Neural cell (in vitro differentiated cells): ENCODE measurements around the gene TSPAN18. TPM values are rescaled to one million over a fixed set of nuclear protein-coding genes. Genes with fewer than 3 reads are reported as not detected.

Experiments used
- H2AFZ ChIP-seq: fragments of 200-600, 300-800 bp; sonication (generic), shearing (Covaris generic); 2 replicates; pipeline ENCODE4 v1.6.0; 2014; ENCODE audit warnings: low read depth, mild to moderate bottlenecking, antibody characterized with exemption, low read length, moderate library complexity
- H3F3A ChIP-seq: fragments of 200-600 bp; shearing (Covaris generic); 2 replicates; pipeline ENCODE4 v1.6.1; 2016; ENCODE audit warnings: mild to moderate bottlenecking, moderate library complexity, mixed read lengths, antibody characterized with exemption, low read length; ENCODE audit not compliant: insufficient read depth, poor library complexity, severe bottlenecking
- H3K27ac ChIP-seq: fragments of 200-600, 300-800 bp; sonication (generic), shearing (Covaris generic); 2 replicates; pipeline ENCODE4 v1.5.1; 2014; ENCODE audit warnings: mild to moderate bottlenecking, low read length, moderate library complexity
- H3K27me3 ChIP-seq: fragments of 300-800, 200-600 bp; sonication (generic), shearing (Covaris generic); 2 replicates; pipeline ENCODE4 v1.6.0; 2014; ENCODE audit warnings: mild to moderate bottlenecking, low read depth, low read length, moderate library complexity; ENCODE audit not compliant: insufficient read depth
- H3K36me3 ChIP-seq: fragments of 300-800, 200-600 bp; sonication (generic), shearing (Covaris generic); 2 replicates; pipeline ENCODE4 v1.5.1; 2014; ENCODE audit warnings: mild to moderate bottlenecking, antibody characterized with exemption, low read length, moderate library complexity; ENCODE audit not compliant: insufficient read depth
- H3K4me2 ChIP-seq: fragments of 300-800, 200-600 bp; sonication (generic), shearing (Covaris generic); 2 replicates; pipeline ENCODE4 v1.6.0; 2014; ENCODE audit warnings: mild to moderate bottlenecking, low read length
- H3K4me3 ChIP-seq: fragments of 300-800, 200-600 bp; sonication (generic), shearing (Covaris generic); 2 replicates; pipeline ENCODE4 v1.5.1; 2014; ENCODE audit warnings: mild to moderate bottlenecking, low read length, moderate library complexity
- H3K79me2 ChIP-seq: fragments of 200-600 bp; shearing (Covaris generic); replicated peaks from 2 replicates; pipeline ENCODE4 v1.6.0; 2014; ENCODE audit warnings: mild to moderate bottlenecking, low read length, moderate library complexity; ENCODE audit not compliant: insufficient read depth
- H3K9ac ChIP-seq: fragments of 300-800, 200-600 bp; sonication (generic), shearing (Covaris generic); 2 replicates; pipeline ENCODE4 v1.6.1; 2016; ENCODE audit warnings: mild to moderate bottlenecking, low read length, mixed read lengths
- H3K9me2 ChIP-seq: fragments of 200-600 bp; shearing (Covaris generic); 2 replicates; pipeline ENCODE4 v1.6.1; 2016; ENCODE audit warnings: mild to moderate bottlenecking, low read length, mixed read lengths; ENCODE audit not compliant: insufficient read depth
- H3K9me3 ChIP-seq: fragments of 200-600, 300-800 bp; sonication (generic), shearing (Covaris generic); 2 replicates; pipeline ENCODE4 v1.6.1; 2016; ENCODE audit warnings: mild to moderate bottlenecking, mixed run types, low read length, moderate library complexity, mixed read lengths
- H4K20me1 ChIP-seq: fragments of 200-600 bp; shearing (Covaris generic); 2 replicates; pipeline ENCODE4 v1.6.1; 2016; ENCODE audit warnings: mild to moderate bottlenecking, mixed run types; ENCODE audit not compliant: insufficient read depth
- CTCF ChIP-seq: fragments of 450-650 bp; IDR thresholded peaks from 2 replicates; pipeline ENCODE4 v1.5.1; 2014; ENCODE audit warnings: antibody characterized with exemption, mild to moderate bottlenecking, moderate library complexity; ENCODE audit not compliant: poor library complexity, severe bottlenecking
- EP300 ChIP-seq: fragments of 450-650 bp; conservative IDR thresholded peaks from 2 replicates; pipeline ENCODE4 v1.6.1; 2014; ENCODE audit warnings: antibody characterized with exemption, mild to moderate bottlenecking, moderate library complexity; ENCODE audit not compliant: poor library complexity, severe bottlenecking
- EZH2 ChIP-seq: fragments of 200-600, 300-800 bp; shearing (Covaris generic), sonication (generic); IDR thresholded peaks from 2 replicates; pipeline ENCODE4 v1.6.1; 2014; ENCODE audit warnings: antibody characterized with exemption, low read length, borderline replicate concordance, mild to moderate bottlenecking; ENCODE audit not compliant: insufficient read depth, poor library complexity, severe bottlenecking
- MXI1 ChIP-seq: fragments of 450-650 bp; conservative IDR thresholded peaks from 2 replicates; pipeline ENCODE4 v1.6.1; 2014; ENCODE audit warnings: antibody characterized with exemption, mild to moderate bottlenecking; ENCODE audit not compliant: poor library complexity, severe bottlenecking
- POLR2AphosphoS5 ChIP-seq: IDR thresholded peaks from 2 replicates; pipeline ENCODE4 v1.6.1; 2012
- RAD21 ChIP-seq: fragments of 450-650 bp; conservative IDR thresholded peaks from 2 replicates; pipeline ENCODE4 v1.6.1; 2014; ENCODE audit warnings: antibody characterized with exemption, mild to moderate bottlenecking, moderate library complexity
- REST ChIP-seq: IDR thresholded peaks from 2 replicates; pipeline ENCODE4 v1.6.1; 2012; ENCODE audit warnings: borderline replicate concordance
- SMC3 ChIP-seq: fragments of 450-650 bp; conservative IDR thresholded peaks from 2 replicates; pipeline ENCODE4 v1.6.1; 2014; ENCODE audit warnings: antibody characterized with exemption, mild to moderate bottlenecking, moderate library complexity; ENCODE audit not compliant: poor library complexity
- TAF1 ChIP-seq: IDR thresholded peaks from 2 replicates; pipeline ENCODE4 v1.6.1; 2012; ENCODE audit warnings: low read depth
- polyA plus RNA-seq: library from polyadenylated mRNA; depleted of rRNA; stranded (reverse); fragments of >200 nt; gene quantifications from 2 replicates; pipeline ENCODE4 v1.2.3, GENCODE V29; 2014

TSPAN18 gene
- polyA plus RNA-seq, 1 donor from 2014 or later: 8.4 TPM

- TF ChIP-seq REST (no peak), CTCF (no peak), MXI1 (no peak), EP300 (no peak), RAD21 (no peak), SMC3 (no peak), POLR2AphosphoS5 (no peak), TAF1 (no peak), EZH2 (no peak)
- Histone ChIP-seq H4K20me1 (no peaks in the 10 kb centered on the region), H3K27me3 (no peaks in the 10 kb centered on the region), H3K4me3 (no peak overlapping the region), H3K9ac (peak overlapping the region; percentile 61), H3K4me2 (no peak overlapping the region), H3K27ac (peak overlapping the region; percentile 99), H3F3A (no peaks in the 10 kb centered on the region), H3K79me2 (peaks cover 34% of the 10 kb centered on the region), H3K9me2 (no peaks in the 10 kb centered on the region), H3K9me3 (no peaks in the 10 kb centered on the region), H3K36me3 (no peaks in the 10 kb centered on the region), H2AFZ (no peak overlapping the region)
Observed at GRCh38 chr11:44789496-44789895, 62.7 kb downstream of the TSPAN18 start.

GRCh38 chr11:44790211-44790610 lies 63.4 kb downstream of the TSPAN18 start:
- Histone ChIP-seq H3K9me3 (no peaks in the 10 kb centered on the region), H3K9me2 (no peaks in the 10 kb centered on the region), H4K20me1 (no peaks in the 10 kb centered on the region), H3K9ac (peak overlapping the region; percentile 61), H3K4me2 (no peak overlapping the region), H3K27ac (peak overlapping the region; percentile 99), H3K27me3 (no peaks in the 10 kb centered on the region), H2AFZ (no peak overlapping the region), H3K36me3 (no peaks in the 10 kb centered on the region), H3F3A (no peaks in the 10 kb centered on the region), H3K4me3 (no peak overlapping the region), H3K79me2 (peaks cover 26% of the 10 kb centered on the region)
- TF ChIP-seq TAF1 (no peak), POLR2AphosphoS5 (peak; percentile 62), CTCF (no peak), SMC3 (no peak), EP300 (no peak)
